ENCODE results near the gene POM121L2. TPM values are rescaled to one million over a fixed set of nuclear protein-coding genes. Genes with fewer than 3 reads are reported as not detected.

POM121L2 gene
- total RNA-seq, 5 donors from 2014 or later (not counting 1 experiment from before 2014, with no cell fraction given), result not detected

GRCh38 chr6:27296106-27296783, 15.8 kb downstream of the POM121L2 start:
- H3K4me1 Mint-ChIP-seq, result peaks cover 0 to 9% (median 0%) of the 10 kb centered on the region in 3 donors
- H3K27ac ChIP-seq (ENCODE audit: low read length), result no peak overlapping the region
- H3K27ac Mint-ChIP-seq, result peak overlapping the region in 1 of 2 donors; percentile 37
- no peaks in the 10 kb centered on the region for H3K36me3 ChIP-seq (ENCODE audit: control insufficient read depth in 2 of 2, extremely low read depth in 1 of 2, insufficient read depth in 1 of 2, low read length in 1 of 2)
- DNase-seq (no peak), ATAC-seq (replicated peaks in 1 of 4) (no peak)
- H3K9me3 ChIP-seq, result peaks cover 2% of the 10 kb centered on the region
- WGBS (ENCODE audit: insufficient coverage), result 8% methylated on average over 14 of the region's 27 CpGs
- ChIA-PET CTCF (interaction anchor here in 1 of 2 donors (0.5 kb wide), 2 partner anchors 542 to 1515 kb away, joined by 3 read pairs; no protein-coding TSS in a partner anchor), POLR2A (interaction anchor here in 1 of 2 donors (0.5 to 0.6 kb wide), 2 partner anchors 37 to 386 kb away, joined by 3 to 9 read pairs; no protein-coding TSS in a partner anchor)
- H3K27me3 Mint-ChIP-seq, result peaks cover 81 to 85% of the 10 kb centered on the region in 2 donors
- H3K4me3 ChIP-seq (ENCODE audit: control insufficient read depth in 1 of 2, extremely low read depth in 1 of 2, low read length in 1 of 2), result no peak overlapping the region
- no peak overlapping the region for H3K4me3 Mint-ChIP-seq
- H3K27me3 ChIP-seq (replicated peaks in 1 of 2; ENCODE audit: control insufficient read depth in 2 of 2, extremely low read depth in 1 of 2, insufficient read depth in 2 of 2, low read length in 1 of 2), result peaks cover 38 to 63% of the 10 kb centered on the region in 2 experiments
- peaks cover 3% of the 10 kb centered on the region for H3K36me3 Mint-ChIP-seq
- H3K4me1 ChIP-seq (ENCODE audit: control insufficient read depth in 1 of 2, extremely low read depth in 1 of 2, insufficient read depth in 2 of 2, low read length in 2 of 2), result no peaks in the 10 kb centered on the region
- H3K9me3 Mint-ChIP-seq, result peaks cover 12 to 23% (median 21%) of the 10 kb centered on the region in 3 donors

GRCh38 chr6:27295301-27296079, 16.6 kb downstream of the POM121L2 start:
- H3K4me1 Mint-ChIP-seq, result peaks cover 0 to 9% (median 0%) of the 10 kb centered on the region in 3 donors
- 12% methylated on average over 14 of the region's 20 CpGs for WGBS (ENCODE audit: insufficient coverage)
- H3K36me3 Mint-ChIP-seq, result peaks cover 4% of the 10 kb centered on the region
- peaks cover 84 to 86% of the 10 kb centered on the region in 2 donors for H3K27me3 Mint-ChIP-seq
- Histone ChIP-seq H3K27ac (ENCODE audit: low read length) (no peak overlapping the region), H3K9me3 (peaks cover 2% of the 10 kb centered on the region), H3K36me3 (ENCODE audit: control insufficient read depth in 2 of 2, extremely low read depth in 1 of 2, insufficient read depth in 1 of 2, low read length in 1 of 2) (no peaks in the 10 kb centered on the region), H3K27me3 (replicated peaks in 1 of 2; ENCODE audit: control insufficient read depth in 2 of 2, extremely low read depth in 1 of 2, insufficient read depth in 2 of 2, low read length in 1 of 2) (peaks cover 40 to 65% of the 10 kb centered on the region in 2 experiments), H3K4me3 (ENCODE audit: control insufficient read depth in 1 of 2, extremely low read depth in 1 of 2, low read length in 1 of 2) (no peak overlapping the region), H3K4me1 (ENCODE audit: control insufficient read depth in 1 of 2, extremely low read depth in 1 of 2, insufficient read depth in 2 of 2, low read length in 2 of 2) (no peaks in the 10 kb centered on the region)
- no peak for ATAC-seq (replicated peaks in 1 of 4)
- CTCF ChIA-PET, result no interaction called here
- no peak overlapping the region for H3K4me3 Mint-ChIP-seq
- H3K9me3 Mint-ChIP-seq, result peaks cover 12 to 30% (median 26%) of the 10 kb centered on the region in 3 donors
- peak overlapping the region in 1 of 2 donors; percentile 48 for H3K27ac Mint-ChIP-seq
- no peak for DNase-seq
- POLR2A ChIA-PET, result interaction anchor here in 1 of 2 donors (0.6 kb wide), 1 partner anchor 386 kb away, joined by 9 read pairs; no protein-coding TSS in a partner anchor

GRCh38 chr6:27294409-27294808, 17.7 kb downstream of the POM121L2 start:
- ChIA-PET POLR2A (interaction anchor here in 1 of 2 donors (0.6 kb wide), 1 partner anchor 229 kb away, joined by 6 read pairs; no protein-coding TSS in a partner anchor), CTCF (interaction anchor here in 1 of 2 donors (0.8 kb wide), 1 partner anchor 20 kb away, joined by 6 read pairs; no protein-coding TSS in a partner anchor)
- Mint-ChIP-seq H3K9me3 (peaks cover 12 to 37% (median 30%) of the 10 kb centered on the region in 3 donors), H3K36me3 (peaks cover 8% of the 10 kb centered on the region), H3K27ac (peak overlapping the region in 1 of 2 donors; percentile 38), H3K4me3 (no peak overlapping the region), H3K27me3 (peaks cover 85 to 88% of the 10 kb centered on the region in 2 donors), H3K4me1 (peaks cover 0 to 9% (median 3%) of the 10 kb centered on the region in 3 donors)
- 7% methylated on average over 3 of the region's 5 CpGs for WGBS (ENCODE audit: insufficient coverage)
- Histone ChIP-seq H3K4me3 (ENCODE audit: control insufficient read depth in 1 of 2, extremely low read depth in 1 of 2, low read length in 1 of 2) (no peak overlapping the region), H3K4me1 (ENCODE audit: control insufficient read depth in 1 of 2, extremely low read depth in 1 of 2, insufficient read depth in 2 of 2, low read length in 2 of 2) (no peaks in the 10 kb centered on the region), H3K27me3 (replicated peaks in 1 of 2; ENCODE audit: control insufficient read depth in 2 of 2, extremely low read depth in 1 of 2, insufficient read depth in 2 of 2, low read length in 1 of 2) (peaks cover 38 to 61% of the 10 kb centered on the region in 2 experiments), H3K9me3 (peaks cover 2% of the 10 kb centered on the region), H3K27ac (ENCODE audit: low read length) (no peak overlapping the region), H3K36me3 (ENCODE audit: control insufficient read depth in 2 of 2, extremely low read depth in 1 of 2, insufficient read depth in 1 of 2, low read length in 1 of 2) (no peaks in the 10 kb centered on the region)
- ATAC-seq (replicated peaks in 1 of 4), result no peak
- DNase-seq, result no peak

GRCh38 chr6:27293436-27294098, 18.5 kb downstream of the POM121L2 start:
- no peaks in the 10 kb centered on the region for H3K36me3 ChIP-seq (ENCODE audit: control insufficient read depth in 2 of 2, extremely low read depth in 1 of 2, insufficient read depth in 1 of 2, low read length in 1 of 2)
- no peak for DNase-seq
- peaks cover 44 to 62% of the 10 kb centered on the region in 2 experiments for H3K27me3 ChIP-seq (replicated peaks in 1 of 2; ENCODE audit: control insufficient read depth in 2 of 2, extremely low read depth in 1 of 2, insufficient read depth in 2 of 2, low read length in 1 of 2)
- no peaks in the 10 kb centered on the region for H3K4me1 ChIP-seq (ENCODE audit: control insufficient read depth in 1 of 2, extremely low read depth in 1 of 2, insufficient read depth in 2 of 2, low read length in 2 of 2)
- no peak overlapping the region for H3K4me3 ChIP-seq (ENCODE audit: control insufficient read depth in 1 of 2, extremely low read depth in 1 of 2, low read length in 1 of 2)
- no peak overlapping the region for H3K4me3 Mint-ChIP-seq
- peaks cover 4% of the 10 kb centered on the region for H3K9me3 ChIP-seq
- WGBS (ENCODE audit: insufficient coverage), result 29% methylated on average over 11 of the region's 28 CpGs
- peaks cover 14 to 40% (median 30%) of the 10 kb centered on the region in 3 donors for H3K9me3 Mint-ChIP-seq
- H3K27me3 Mint-ChIP-seq, result peaks cover 86 to 90% of the 10 kb centered on the region in 2 donors
- ATAC-seq (replicated peaks in 1 of 4), result no peak
- ChIA-PET POLR2A (no interaction called here), CTCF (interaction anchor here in 1 of 2 donors (0.8 kb wide), 1 partner anchor 19 kb away, joined by 6 read pairs; no protein-coding TSS in a partner anchor)
- peaks cover 8% of the 10 kb centered on the region for H3K36me3 Mint-ChIP-seq
- H3K4me1 Mint-ChIP-seq, result peaks cover 0 to 10% (median 3%) of the 10 kb centered on the region in 3 donors
- H3K27ac Mint-ChIP-seq, result no peak overlapping the region
- no peak overlapping the region for H3K27ac ChIP-seq (ENCODE audit: low read length)

GRCh38 chr6:27290850-27291208, 21.2 kb downstream of the POM121L2 start:
- ChIA-PET POLR2A (interaction anchor here in 1 of 2 donors (0.7 kb wide), 1 partner anchor 132 kb away, joined by 3 read pairs; no protein-coding TSS in a partner anchor), CTCF (no interaction called here)
- WGBS (ENCODE audit: insufficient coverage), result 11% methylated on average over 6 of the region's 10 CpGs
- Mint-ChIP-seq H3K27ac (peak overlapping the region in 1 of 2 donors; percentile 72), H3K4me3 (peak overlapping the region in 1 of 3 donors; percentile 21), H3K4me1 (peaks cover 0 to 11% (median 3%) of the 10 kb centered on the region in 3 donors), H3K36me3 (peaks cover 11% of the 10 kb centered on the region), H3K27me3 (peaks cover 82 to 92% of the 10 kb centered on the region in 2 donors), H3K9me3 (peaks cover 14 to 33% (median 22%) of the 10 kb centered on the region in 3 donors)
- Histone ChIP-seq H3K27me3 (replicated peaks in 1 of 2; ENCODE audit: control insufficient read depth in 2 of 2, extremely low read depth in 1 of 2, insufficient read depth in 2 of 2, low read length in 1 of 2) (peaks cover 49 to 62% of the 10 kb centered on the region in 2 experiments), H3K4me3 (ENCODE audit: control insufficient read depth in 1 of 2, extremely low read depth in 1 of 2, low read length in 1 of 2) (no peak overlapping the region), H3K36me3 (ENCODE audit: control insufficient read depth in 2 of 2, extremely low read depth in 1 of 2, insufficient read depth in 1 of 2, low read length in 1 of 2) (no peaks in the 10 kb centered on the region), H3K27ac (ENCODE audit: low read length) (no peak overlapping the region), H3K9me3 (peaks cover 4% of the 10 kb centered on the region), H3K4me1 (ENCODE audit: control insufficient read depth in 1 of 2, extremely low read depth in 1 of 2, insufficient read depth in 2 of 2, low read length in 2 of 2) (no peaks in the 10 kb centered on the region)
- ATAC-seq (replicated peaks in 1 of 4) (no peak), DNase-seq (no peak)

Data from T-cell (primary cell).